GM12874 (cell line): ENCODE results near the gene COX7A2.

ENCODE experiments used
- TF ChIP-seq, protein P1 (sequence below): IDR thresholded peaks from 2 replicates; pipeline ENCODE4 v1.5.1; 2011; ENCODE audit warnings: low read depth, mild to moderate bottlenecking, control low read depth, low read length, moderate library complexity; ENCODE audit not compliant: insufficient read depth

The COX7A2 gene

DNA sequence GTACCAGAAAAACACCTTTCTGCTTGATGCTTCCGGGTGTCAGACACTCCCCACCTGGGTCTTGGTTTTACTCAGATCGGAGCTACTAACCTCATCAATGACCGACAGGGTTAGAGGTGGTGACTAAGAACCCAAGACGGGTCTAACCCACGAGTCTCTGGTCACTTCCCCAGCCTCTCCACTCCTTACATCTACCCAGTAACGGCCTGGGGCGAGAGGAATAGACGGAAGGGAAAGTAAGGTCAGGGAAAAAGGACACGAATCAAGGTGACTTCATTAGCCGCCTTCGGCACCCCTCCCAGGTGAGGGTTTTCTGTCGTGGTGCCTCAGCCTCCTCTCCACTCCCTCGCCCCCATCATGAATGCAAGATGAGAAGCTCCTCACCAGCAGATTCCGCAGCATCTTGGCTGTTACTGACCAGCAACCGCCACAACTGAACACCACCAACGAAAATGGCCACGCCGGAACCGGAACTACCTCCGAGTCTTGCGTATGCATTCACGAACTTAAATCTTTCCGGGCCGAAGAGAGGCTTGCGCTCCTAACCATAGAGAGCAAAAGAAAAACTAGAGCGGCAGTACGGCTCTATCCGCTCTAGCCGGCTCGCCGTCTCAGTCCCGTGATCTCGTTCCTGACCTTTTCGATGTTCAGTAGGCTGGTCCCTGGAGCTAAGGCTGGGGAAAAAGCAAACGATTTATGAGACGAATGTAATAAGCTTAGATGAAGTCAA lies at the start of gene COX7A2:
COX7A2 (minus strand) TSS at position 469 of the 730 bp plus-strand sequence; CDS start at position 402, 67 bp downstream.
- TF ChIP-seq, protein P1, sequence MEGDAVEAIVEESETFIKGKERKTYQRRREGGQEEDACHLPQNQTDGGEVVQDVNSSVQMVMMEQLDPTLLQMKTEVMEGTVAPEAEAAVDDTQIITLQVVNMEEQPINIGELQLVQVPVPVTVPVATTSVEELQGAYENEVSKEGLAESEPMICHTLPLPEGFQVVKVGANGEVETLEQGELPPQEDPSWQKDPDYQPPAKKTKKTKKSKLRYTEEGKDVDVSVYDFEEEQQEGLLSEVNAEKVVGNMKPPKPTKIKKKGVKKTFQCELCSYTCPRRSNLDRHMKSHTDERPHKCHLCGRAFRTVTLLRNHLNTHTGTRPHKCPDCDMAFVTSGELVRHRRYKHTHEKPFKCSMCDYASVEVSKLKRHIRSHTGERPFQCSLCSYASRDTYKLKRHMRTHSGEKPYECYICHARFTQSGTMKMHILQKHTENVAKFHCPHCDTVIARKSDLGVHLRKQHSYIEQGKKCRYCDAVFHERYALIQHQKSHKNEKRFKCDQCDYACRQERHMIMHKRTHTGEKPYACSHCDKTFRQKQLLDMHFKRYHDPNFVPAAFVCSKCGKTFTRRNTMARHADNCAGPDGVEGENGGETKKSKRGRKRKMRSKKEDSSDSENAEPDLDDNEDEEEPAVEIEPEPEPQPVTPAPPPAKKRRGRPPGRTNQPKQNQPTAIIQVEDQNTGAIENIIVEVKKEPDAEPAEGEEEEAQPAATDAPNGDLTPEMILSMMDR = no peak

GRCh38 chr6:75292555-75292954 lies 49.0 kb upstream of the COX7A2 start:
- TF ChIP-seq, protein P1 = no peak

DNA sequence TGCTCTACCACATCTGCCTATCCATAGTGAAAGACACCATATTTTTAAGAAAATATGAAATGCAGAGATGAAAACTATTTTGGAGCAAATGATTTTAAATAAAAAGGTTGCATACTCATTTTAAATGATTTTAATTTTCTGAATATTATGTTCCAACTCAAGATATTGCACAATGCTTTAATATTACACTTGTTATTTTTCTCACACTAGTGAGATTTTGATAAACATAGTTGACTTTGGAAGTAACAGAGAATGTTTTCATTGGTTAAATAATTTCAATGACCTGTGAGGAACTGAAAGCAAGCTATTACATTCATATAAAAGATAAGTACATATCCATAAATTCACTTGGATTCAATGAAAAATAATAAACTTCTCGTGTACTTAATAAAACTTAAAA lies 48.1 kb upstream of the COX7A2 start:
- TF ChIP-seq, protein P1 = no peak

- TF ChIP-seq, protein P1 = no peak
These were observed 47.7 kb upstream of the COX7A2 start for GRCh38 chr6:75291331-75291730.

GRCh38 chr6:75290136-75290945 lies 46.7 kb upstream of the COX7A2 start:
- TF ChIP-seq, protein P1 = no peak

- TF ChIP-seq, protein P1 = no peak
These were observed 44.4 kb upstream of the COX7A2 start for GRCh38 chr6:75288023-75288422.

GRCh38 chr6:75287424-75287823 lies 43.8 kb upstream of the COX7A2 start:
- TF ChIP-seq, protein P1 = no peak
